HEK293T (cell line): ENCODE data around the gene CD300C.

ENCODE experiments used
- ARNT ChIP-seq: fragments of 450-650 bp; IDR thresholded peaks from 2 replicates; pipeline ENCODE4 v1.6.1; 2017; ENCODE audit warnings: mild to moderate bottlenecking
- BHLHE40 ChIP-seq: fragments of 450-650 bp; IDR thresholded peaks from 2 replicates; pipeline ENCODE4 v1.6.1; 2016; ENCODE audit warnings: mild to moderate bottlenecking, moderate library complexity, borderline replicate concordance
- ELF4 ChIP-seq: fragments of 450-650 bp; IDR thresholded peaks from 2 replicates; pipeline ENCODE4 v1.6.1; 2017; ENCODE audit warnings: antibody characterized with exemption
- FOXK2 ChIP-seq: fragments of 450-650 bp; IDR thresholded peaks from 2 replicates; pipeline ENCODE4 v1.6.1; 2016; ENCODE audit warnings: mild to moderate bottlenecking
- FOXM1 ChIP-seq: fragments of 450-650 bp; IDR thresholded peaks from 2 replicates; pipeline ENCODE4 v1.6.1; 2017; ENCODE audit warnings: mild to moderate bottlenecking, borderline replicate concordance
- NFRKB ChIP-seq: fragments of 450-650 bp; IDR thresholded peaks from 2 replicates; pipeline ENCODE4 v1.6.1; 2016; ENCODE audit warnings: mild to moderate bottlenecking, moderate library complexity
- PKNOX1 ChIP-seq: fragments of 450-650 bp; IDR thresholded peaks from 2 replicates; pipeline ENCODE4 v1.6.1; 2016
- SP1 ChIP-seq: fragments of 450-650 bp; IDR thresholded peaks from 2 replicates; pipeline ENCODE4 v1.6.1; 2017
- SUZ12 ChIP-seq: fragments of 450-650 bp; IDR thresholded peaks from 2 replicates; pipeline ENCODE4 v1.6.1; 2016; ENCODE audit warnings: mild to moderate bottlenecking
- TARDBP ChIP-seq: fragments of 450-650 bp; IDR thresholded peaks from 2 replicates; pipeline ENCODE4 v1.6.1; 2016

DNA sequence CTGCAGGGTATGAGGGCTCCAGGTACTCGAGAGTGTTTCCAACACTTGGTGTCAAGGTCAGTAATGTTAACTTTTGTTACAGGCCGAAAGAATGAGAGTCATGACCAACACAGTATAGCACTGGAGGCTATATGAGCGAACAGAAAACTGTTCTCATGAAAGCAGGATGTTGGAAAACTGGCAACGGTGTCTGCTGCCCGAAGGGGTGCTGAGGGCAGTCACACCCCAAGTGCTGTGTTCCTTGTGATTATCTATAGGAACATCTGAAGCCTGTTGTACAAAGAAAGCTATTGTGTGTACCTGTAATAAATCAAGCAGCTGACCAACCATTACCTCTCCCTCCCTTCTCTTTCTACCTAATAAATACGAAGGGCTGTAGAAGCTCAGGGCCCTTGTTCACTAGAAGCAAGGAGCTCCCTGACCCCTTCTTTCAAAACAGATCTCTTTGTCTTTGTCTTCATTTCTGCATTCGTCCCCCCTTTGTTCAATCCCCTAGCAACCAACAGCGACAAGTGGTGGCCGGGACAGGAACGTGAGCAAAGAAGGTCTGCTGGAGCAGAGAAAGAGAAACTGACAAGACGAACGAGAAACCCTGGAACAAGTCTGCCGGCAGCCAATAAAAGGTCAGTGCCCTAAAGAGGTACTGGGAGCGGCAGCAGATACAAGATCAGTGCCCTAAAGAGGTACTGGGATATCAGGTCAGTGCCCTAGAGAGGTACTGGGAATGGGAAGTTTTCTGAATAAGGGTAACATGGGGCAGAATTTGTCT, 38.6 kb upstream of the CD300C start:
- no peak for TF ChIP-seq SP1
- TF ChIP-seq BHLHE40 = no peak
- TF ChIP-seq PKNOX1 = no peak
- no peak for TF ChIP-seq FOXM1
- TF ChIP-seq SUZ12 = no peak
- TF ChIP-seq TARDBP = no peak
- TF ChIP-seq ARNT = no peak
- TF ChIP-seq FOXK2 = no peak
- no peak for TF ChIP-seq NFRKB
- no peak for TF ChIP-seq ELF4
